Trophoblast cell (in vitro differentiated cells and primary cell): ENCODE data around the gene PRPSAP2.

Experiments
- DNase-seq, 2 donors: peaks; one replicate each; pipeline ENCODE4 v3.0.0-alpha.2; 2016
- H2AFZ ChIP-seq: 2 replicates; pipeline ENCODE4 v1.6.1; 2013; ENCODE audit warnings: low read length, moderate library complexity, mild to moderate bottlenecking; ENCODE audit not compliant: insufficient read depth, poor library complexity
- H2AK5ac ChIP-seq: 2 replicates; pipeline ENCODE4 v1.6.1; 2013; ENCODE audit warnings: mild to moderate bottlenecking, low read length
- H2BK120ac ChIP-seq: 2 replicates; pipeline ENCODE4 v1.6.1; 2013; ENCODE audit warnings: low read length, mild to moderate bottlenecking, moderate library complexity; ENCODE audit not compliant: insufficient read depth, poor library complexity
- H2BK12ac ChIP-seq: 2 replicates; pipeline ENCODE4 v1.6.1; 2013; ENCODE audit warnings: mild to moderate bottlenecking, low read length, moderate library complexity
- H2BK5ac ChIP-seq: 2 replicates; pipeline ENCODE4 v1.6.1; 2013; ENCODE audit warnings: low read length, low read depth, moderate library complexity, mild to moderate bottlenecking; ENCODE audit not compliant: poor library complexity
- H3K14ac ChIP-seq: 2 replicates; pipeline ENCODE4 v1.6.1; 2013; ENCODE audit warnings: mild to moderate bottlenecking, low read length
- H3K18ac ChIP-seq: 2 replicates; pipeline ENCODE4 v1.6.1; 2013; ENCODE audit warnings: mild to moderate bottlenecking, low read length
- H3K23ac ChIP-seq: 2 replicates; pipeline ENCODE4 v1.6.1; 2013; ENCODE audit warnings: low read length
- H3K27ac ChIP-seq: 2 replicates; pipeline ENCODE4 v1.5.1; 2013; ENCODE audit warnings: low read depth, mild to moderate bottlenecking, inconsistent platforms, low read length, moderate library complexity
- H3K27me3 ChIP-seq: 2 replicates; pipeline ENCODE4 v1.6.1; 2013; ENCODE audit warnings: inconsistent platforms, mild to moderate bottlenecking, low read length, moderate library complexity; ENCODE audit not compliant: insufficient read depth
- H3K36me3 ChIP-seq, 2 experiments: 1 replicate in 1 of 2; 2 replicates in 1 of 2; pipeline ENCODE4 v1.6.1; 2013; ENCODE audit warnings: low read length in 2 of 2, mild to moderate bottlenecking in 2 of 2, moderate library complexity in 1 of 2; ENCODE audit not compliant: insufficient read depth in 2 of 2, control insufficient read depth in 1 of 2
- H3K4ac ChIP-seq: 2 replicates; pipeline ENCODE4 v1.6.1; 2013; ENCODE audit warnings: low read depth, mild to moderate bottlenecking, low read length, moderate library complexity
- H3K4me1 ChIP-seq, 2 experiments: 1 replicate in 1 of 2; 2 replicates in 1 of 2; pipeline ENCODE4 v1.6.1; 2013; ENCODE audit warnings: low read length in 2 of 2, mild to moderate bottlenecking in 2 of 2, moderate library complexity in 1 of 2; ENCODE audit not compliant: insufficient read depth in 2 of 2, control insufficient read depth in 1 of 2
- H3K4me2 ChIP-seq: 2 replicates; pipeline ENCODE4 v1.6.1; 2013; ENCODE audit warnings: inconsistent platforms, mild to moderate bottlenecking, low read length, moderate library complexity
- H3K4me3 ChIP-seq: 2 replicates; pipeline ENCODE4 v1.5.1; 2013; ENCODE audit warnings: mild to moderate bottlenecking, low read depth, low read length, inconsistent platforms
- H3K79me1 ChIP-seq: one replicate; pipeline ENCODE4 v1.6.1; 2013; ENCODE audit warnings: low read length
- H3K79me2 ChIP-seq: 2 replicates; pipeline ENCODE4 v1.6.1; 2013; ENCODE audit warnings: low read length, mild to moderate bottlenecking; ENCODE audit not compliant: control insufficient read depth, insufficient read depth, poor library complexity
- H3K9ac ChIP-seq: 2 replicates; pipeline ENCODE4 v1.6.1; 2013; ENCODE audit warnings: mild to moderate bottlenecking, low read length
- H3K9me3 ChIP-seq: 2 replicates; pipeline ENCODE4 v1.6.1; 2013; ENCODE audit warnings: low read depth, mild to moderate bottlenecking, control low read depth, inconsistent platforms, low read length; ENCODE audit not compliant: insufficient read depth
- H4K12ac ChIP-seq: 2 replicates; pipeline ENCODE4 v1.6.1; 2013; ENCODE audit warnings: low read depth, mild to moderate bottlenecking, low read length, moderate library complexity
- H4K8ac ChIP-seq: 2 replicates; pipeline ENCODE4 v1.6.1; 2013; ENCODE audit warnings: low read depth, mild to moderate bottlenecking, low read length, moderate library complexity
- H4K91ac ChIP-seq: one replicate; pipeline ENCODE4 v1.6.1; 2013; ENCODE audit warnings: low read depth, mild to moderate bottlenecking, low read length, moderate library complexity
- WGBS: extraction: QIAGEN DNeasy Blood & Tissue Kit; methylation state at CpG from one replicate; pipeline ENCODE4 v1.1.7; 2013; ENCODE audit warnings: missing lambda C conversion rate; ENCODE audit not compliant: insufficient read length, insufficient coverage; ENCODE audit errors: extremely low coverage; 5-methylcytosine and 5-hydroxymethylcytosine counted together

Gene PRPSAP2

DNA sequence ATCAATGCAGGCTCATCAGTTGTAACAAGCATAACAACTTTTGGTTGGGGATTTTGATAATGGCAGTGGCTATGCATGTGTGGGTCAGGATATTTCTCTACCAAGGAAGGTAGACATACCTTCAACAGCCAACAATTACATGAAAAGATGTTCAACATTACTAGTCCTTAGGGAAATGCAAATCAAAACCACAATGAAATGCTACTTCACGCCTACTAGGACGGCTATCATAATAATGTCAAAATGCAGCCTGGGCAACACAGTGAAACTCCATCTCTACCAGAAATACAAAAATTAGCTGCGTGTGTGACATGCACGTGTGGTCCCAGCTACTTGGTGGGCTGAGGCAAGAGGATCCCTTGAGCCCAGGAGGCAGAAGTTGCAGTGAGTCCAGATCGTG lies 86.7 kb downstream of the PRPSAP2 start:
- Histone ChIP-seq H2BK120ac (no peak overlapping the region), H3K79me1 (no peaks in the 10 kb centered on the region), H3K9ac (no peak overlapping the region), H3K27me3 (no peaks in the 10 kb centered on the region), H2AK5ac (no peak overlapping the region), H3K4me2 (no peak overlapping the region), H3K4me3 (no peak overlapping the region), H3K9me3 (no peaks in the 10 kb centered on the region), H3K4ac (no peak overlapping the region), H2AFZ (no peak overlapping the region), H3K23ac (no peak overlapping the region), H3K18ac (no peak overlapping the region), H3K27ac (no peak overlapping the region), H4K12ac (no peak overlapping the region), H2BK12ac (no peak overlapping the region), H3K36me3 (no peaks in the 10 kb centered on the region), H4K8ac (no peak overlapping the region), H3K79me2 (no peaks in the 10 kb centered on the region), H3K4me1 (peaks cover 3 to 8% of the 10 kb centered on the region in 2 experiments), H2BK5ac (no peak overlapping the region), H3K14ac (no peak overlapping the region), H4K91ac (no peak overlapping the region)
- WGBS: no CpG with 5 or more reads among the region's 5 CpGs
- DNase-seq: no peak

DNA sequence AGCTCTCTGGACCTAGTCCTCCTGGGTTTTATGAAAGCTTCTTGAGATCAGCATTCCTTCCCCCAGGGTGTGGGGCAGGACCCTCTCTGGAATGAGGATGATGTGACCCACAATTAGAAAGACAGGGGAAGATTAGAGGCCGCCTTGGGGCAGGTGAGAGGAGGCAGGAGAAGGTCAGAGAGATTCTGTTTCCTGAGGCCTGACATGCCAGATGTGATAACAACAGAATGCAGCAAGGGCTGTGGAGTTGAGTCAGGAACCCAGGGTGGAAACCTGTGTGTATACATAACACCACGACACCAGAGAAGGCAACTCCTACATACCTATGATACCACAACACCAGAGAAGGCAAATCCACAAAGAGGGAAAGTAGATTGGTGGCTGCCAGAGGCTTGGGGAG lies 88.6 kb downstream of the PRPSAP2 start:
- Histone ChIP-seq H2AFZ (no peak overlapping the region), H4K91ac (no peak overlapping the region), H3K9me3 (peaks cover 2% of the 10 kb centered on the region), H3K79me2 (no peaks in the 10 kb centered on the region), H2BK12ac (no peak overlapping the region), H3K79me1 (no peaks in the 10 kb centered on the region), H3K23ac (no peak overlapping the region), H3K9ac (no peak overlapping the region), H3K4me1 (peaks cover 11 to 18% of the 10 kb centered on the region in 2 experiments), H3K18ac (no peak overlapping the region), H2BK5ac (no peak overlapping the region), H3K14ac (no peak overlapping the region), H4K12ac (no peak overlapping the region), H3K4me2 (no peak overlapping the region), H3K27ac (no peak overlapping the region), H3K4me3 (no peak overlapping the region), H2AK5ac (no peak overlapping the region), H2BK120ac (no peak overlapping the region), H3K4ac (no peak overlapping the region), H3K27me3 (no peaks in the 10 kb centered on the region), H4K8ac (no peak overlapping the region), H3K36me3 (no peaks in the 10 kb centered on the region)
- DNase-seq: peak; percentile 99
- WGBS: no CpG with 5 or more reads among the region's 2 CpGs

DNA sequence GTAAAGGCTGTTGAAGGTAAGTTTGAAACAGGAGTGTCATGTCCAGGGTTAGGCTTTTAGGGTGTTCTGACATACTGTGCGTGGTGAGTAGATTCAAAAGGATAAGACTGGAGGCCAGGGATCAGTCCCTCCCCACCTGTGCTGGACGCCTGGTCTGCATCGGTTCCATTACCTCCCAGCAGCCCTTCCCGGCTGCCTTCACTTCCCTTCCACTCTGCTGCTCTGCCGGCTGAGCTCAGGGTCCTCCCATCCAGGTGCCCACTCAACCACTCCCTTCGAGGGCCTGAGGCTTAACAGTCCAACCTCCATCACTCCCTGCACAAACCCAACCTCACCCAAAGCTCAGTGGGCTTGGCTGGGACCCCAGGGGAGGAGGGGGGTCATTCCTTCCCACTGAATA lies 89.9 kb downstream of the PRPSAP2 start:
- H2BK12ac ChIP-seq: no peak overlapping the region
- no peak overlapping the region for H3K4ac ChIP-seq
- H3K79me1 ChIP-seq: no peaks in the 10 kb centered on the region
- no peak overlapping the region for H3K4me3 ChIP-seq
- no peaks in the 10 kb centered on the region for H3K36me3 ChIP-seq
- no peak overlapping the region for H4K12ac ChIP-seq
- no peaks in the 10 kb centered on the region for H3K79me2 ChIP-seq
- no CpG with 5 or more reads among the region's 6 CpGs for WGBS
- H3K18ac ChIP-seq: no peak overlapping the region
- H3K27ac ChIP-seq: no peak overlapping the region
- no peak overlapping the region for H3K4me2 ChIP-seq
- no peak overlapping the region for H4K8ac ChIP-seq
- no peak for DNase-seq
- H3K27me3 ChIP-seq: no peaks in the 10 kb centered on the region
- peaks cover 2% of the 10 kb centered on the region for H3K9me3 ChIP-seq
- no peak overlapping the region for H4K91ac ChIP-seq
- no peak overlapping the region for H2BK5ac ChIP-seq
- no peak overlapping the region for H3K23ac ChIP-seq
- no peak overlapping the region for H2AFZ ChIP-seq
- no peak overlapping the region for H3K9ac ChIP-seq
- peaks cover 11 to 18% of the 10 kb centered on the region in 2 experiments for H3K4me1 ChIP-seq
- peak overlapping the region; percentile 7 for H3K14ac ChIP-seq
- H2BK120ac ChIP-seq: no peak overlapping the region
- H2AK5ac ChIP-seq: no peak overlapping the region

DNA sequence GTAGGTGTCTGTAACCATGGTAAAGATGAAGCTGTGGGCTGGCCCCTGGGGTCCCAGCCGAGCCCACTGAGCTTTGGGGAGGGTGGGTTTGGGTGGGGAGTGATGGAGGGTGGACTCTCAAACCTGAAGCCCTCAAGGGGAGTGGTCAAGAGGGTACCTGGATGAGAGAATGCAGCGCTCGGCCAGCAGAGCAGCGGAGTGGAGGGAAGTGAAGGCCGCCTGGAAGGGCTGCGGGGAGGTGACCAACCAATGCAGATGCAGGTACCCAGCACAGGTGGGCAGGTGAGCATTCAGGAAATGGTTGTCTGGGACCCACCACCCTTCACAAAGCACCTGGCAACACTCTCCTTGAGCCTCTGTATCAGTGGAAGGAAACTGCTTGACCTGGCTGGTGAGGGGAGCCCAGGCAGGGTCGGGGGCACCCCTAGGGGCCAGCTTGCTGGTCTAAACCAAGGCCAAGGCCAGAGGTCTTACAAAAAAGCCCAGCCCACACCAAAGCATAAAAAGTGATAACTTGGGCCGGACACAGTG lies 90.6 kb downstream of the PRPSAP2 start:
- DNase-seq: no peak
- no peak overlapping the region for H3K14ac ChIP-seq
- no peaks in the 10 kb centered on the region for H3K79me2 ChIP-seq
- H2AFZ ChIP-seq: no peak overlapping the region
- H2AK5ac ChIP-seq: no peak overlapping the region
- H4K91ac ChIP-seq: no peak overlapping the region
- H3K4ac ChIP-seq: no peak overlapping the region
- H3K18ac ChIP-seq: no peak overlapping the region
- no peak overlapping the region for H3K23ac ChIP-seq
- H3K4me1 ChIP-seq: peaks cover 11 to 18% of the 10 kb centered on the region in 2 experiments
- no peak overlapping the region for H2BK5ac ChIP-seq
- H3K9me3 ChIP-seq: peaks cover 2% of the 10 kb centered on the region
- WGBS: no CpG with 5 or more reads among the region's 8 CpGs
- no peaks in the 10 kb centered on the region for H3K27me3 ChIP-seq
- no peak overlapping the region for H3K4me3 ChIP-seq
- no peaks in the 10 kb centered on the region for H3K79me1 ChIP-seq
- no peak overlapping the region for H3K27ac ChIP-seq
- no peak overlapping the region for H4K8ac ChIP-seq
- H3K9ac ChIP-seq: no peak overlapping the region
- H3K4me2 ChIP-seq: no peak overlapping the region
- no peak overlapping the region for H2BK120ac ChIP-seq
- H4K12ac ChIP-seq: no peak overlapping the region
- H2BK12ac ChIP-seq: no peak overlapping the region
- no peaks in the 10 kb centered on the region for H3K36me3 ChIP-seq
